Right lobe of liver (tissue), 4 donors: Measurements from ENCODE around the gene MCC.

Source experiments
- POLR2A ChIP-seq: fragments of 450-650 bp; IDR thresholded peaks from one replicate; pipeline ENCODE4 v1.6.1; 2017; ENCODE audit warnings: antibody characterized with exemption, mild to moderate bottlenecking
- TF ChIP-seq, protein P1 (sequence below), 4 donors: fragments of 200-600 bp in 3 of 4; fragments of 450-650 bp in 1 of 4; IDR thresholded peaks; one replicate each; pipeline versions ENCODE4 v1.5.1 to v1.8.0; 2016 to 2022; ENCODE audit warnings: antibody characterized with exemption in 4 of 4, mild to moderate bottlenecking in 2 of 4
- donor health status: DM: no; HTN: no; CAD: no.
- donor health status: DM: no; HTN: no; CAD: no.
- donor health status: DM: no; HTN: yes; CAD: no.

DNA sequence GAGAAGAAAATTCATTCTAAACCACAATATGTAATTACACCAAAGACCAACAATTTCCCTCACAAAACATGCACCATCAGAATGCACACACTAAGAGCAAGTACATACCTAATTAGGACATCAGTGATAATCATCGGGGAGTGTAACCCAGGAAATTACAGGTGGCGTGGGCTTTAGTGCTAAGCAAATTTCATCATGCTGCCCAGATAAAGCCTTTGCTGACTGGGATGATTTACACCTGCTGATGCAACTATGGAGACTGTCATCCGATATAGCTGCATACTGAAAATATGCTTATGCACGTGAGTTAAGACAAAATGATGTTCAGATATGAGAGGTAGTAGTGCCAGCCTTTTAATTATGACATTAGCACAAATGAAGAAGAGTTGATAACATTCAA is 388.4 kb downstream of the MCC start:
- TF ChIP-seq, protein P1, sequence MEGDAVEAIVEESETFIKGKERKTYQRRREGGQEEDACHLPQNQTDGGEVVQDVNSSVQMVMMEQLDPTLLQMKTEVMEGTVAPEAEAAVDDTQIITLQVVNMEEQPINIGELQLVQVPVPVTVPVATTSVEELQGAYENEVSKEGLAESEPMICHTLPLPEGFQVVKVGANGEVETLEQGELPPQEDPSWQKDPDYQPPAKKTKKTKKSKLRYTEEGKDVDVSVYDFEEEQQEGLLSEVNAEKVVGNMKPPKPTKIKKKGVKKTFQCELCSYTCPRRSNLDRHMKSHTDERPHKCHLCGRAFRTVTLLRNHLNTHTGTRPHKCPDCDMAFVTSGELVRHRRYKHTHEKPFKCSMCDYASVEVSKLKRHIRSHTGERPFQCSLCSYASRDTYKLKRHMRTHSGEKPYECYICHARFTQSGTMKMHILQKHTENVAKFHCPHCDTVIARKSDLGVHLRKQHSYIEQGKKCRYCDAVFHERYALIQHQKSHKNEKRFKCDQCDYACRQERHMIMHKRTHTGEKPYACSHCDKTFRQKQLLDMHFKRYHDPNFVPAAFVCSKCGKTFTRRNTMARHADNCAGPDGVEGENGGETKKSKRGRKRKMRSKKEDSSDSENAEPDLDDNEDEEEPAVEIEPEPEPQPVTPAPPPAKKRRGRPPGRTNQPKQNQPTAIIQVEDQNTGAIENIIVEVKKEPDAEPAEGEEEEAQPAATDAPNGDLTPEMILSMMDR (IDR thresholded peaks at IDR 0.05) = no peak
- no peak for TF ChIP-seq POLR2A
